HCT116 (cell line): Measurements from ENCODE around the gene HMGXB4. TPM values are rescaled to one million over a fixed set of nuclear protein-coding genes. Genes with fewer than 3 reads are reported as not detected.

Source experiments
- ATAC-seq: fragments of 200-7000 bp; cut with Tn5 transposase; 2 replicates; pipeline ENCODE4 v1.9.1; 2020; ENCODE audit warnings: mild to moderate bottlenecking, moderate library complexity
- BruUV-seq: library from RNA; stranded (reverse); fragments of 400-500 nt; replicated peaks from 2 replicates; lab custom pipeline; 2021; lab: Mats Ljungman, UMichigan
- CTCF ChIA-PET: fragments of 300-600 bp; sonication (Branson Sonifier 250); formaldehyde crosslinking; loops from one replicate; lab custom pipeline; 2021; ENCODE audit warnings: antibody characterized with exemption; lab: Charles Lee
- POLR2A ChIA-PET: fragments of 300-600, 350-600 bp; sonication (Branson Sonifier 250); formaldehyde crosslinking; loops from one replicate; lab custom pipeline; 2021; ENCODE audit warnings: antibody characterized with exemption; lab: Charles Lee
- RAD21 ChIA-PET, 2 experiments: fragments of 300-600 bp; sonication (Branson Sonifier 250); formaldehyde crosslinking; loops; one replicate each; lab custom pipeline; 2023; ENCODE audit warnings: low total read pairs in 2 of 2; ENCODE audit not compliant: uncharacterized antibody in 2 of 2, unreplicated experiment in 2 of 2, low non-redundant PET in 1 of 2; lab: Charles Lee
- DNase-seq: peaks from one replicate; pipeline ENCODE4 v3.0.0-alpha.2; 2010; ENCODE audit warnings: low read depth, low spot score
- H2AFZ ChIP-seq: fragments of 200-600 bp; shearing (Covaris generic), sonication (generic); 2 replicates; pipeline ENCODE4 v1.6.1; 2017; ENCODE audit warnings: low read depth, mixed run types, mixed read lengths, antibody characterized with exemption, low read length; ENCODE audit not compliant: poor library complexity, severe bottlenecking
- H3K27ac ChIP-seq: 2 replicates; pipeline ENCODE4 v1.5.1; 2012; ENCODE audit warnings: low read depth, low read length
- H3K27me3 ChIP-seq: fragments of 200-600 bp; sonication (generic); 2 replicates; pipeline ENCODE4 v1.6.1; 2016; ENCODE audit warnings: mixed run types, low read length, mixed read lengths; ENCODE audit not compliant: insufficient read depth
- H3K36me3 ChIP-seq, 2 experiments: fragments of 200-500 bp in 1 of 2; fragments of 200-600 bp in 1 of 2; sonication (Bioruptor generic) in 1 of 2; sonication (generic) in 1 of 2; 2 replicates each; pipeline versions ENCODE4 v1.5.1 to v1.6.1; 2014 to 2016; ENCODE audit warnings: low read length in 2 of 2, inconsistent platforms in 1 of 2, mixed read lengths in 1 of 2, mixed run types in 1 of 2; ENCODE audit not compliant: insufficient read depth in 2 of 2, control insufficient read depth in 1 of 2
- H3K4me1 ChIP-seq, 2 experiments: fragments of 200-600 bp in 1 of 2; sonication (generic) in 1 of 2; 2 replicates each; pipeline versions ENCODE4 v1.5.1 to v1.6.1; 2012 to 2017; ENCODE audit warnings: low read length in 2 of 2, inconsistent platforms in 1 of 2, mild to moderate bottlenecking in 1 of 2, mixed read lengths in 1 of 2, mixed run types in 1 of 2, moderate library complexity in 1 of 2; ENCODE audit not compliant: insufficient read depth in 2 of 2, control insufficient read depth in 1 of 2
- H3K4me2 ChIP-seq: fragments of 200-600 bp; sonication (generic); 2 replicates; pipeline ENCODE4 v1.6.1; 2017; ENCODE audit warnings: mixed run types, low read length, mixed read lengths
- H3K4me3 ChIP-seq, 2 experiments: fragments of 200-600 bp in 1 of 2; sonication (generic) in 1 of 2; replicated peaks in 1 of 2; 2 replicates each; pipeline ENCODE4 v1.5.1; 2011 to 2016; ENCODE audit warnings: low read length in 2 of 2, control low read depth in 1 of 2, low read depth in 1 of 2, mild to moderate bottlenecking in 1 of 2, mixed read lengths in 1 of 2, mixed run types in 1 of 2
- H3K79me2 ChIP-seq: fragments of 200-600 bp; sonication (generic); 2 replicates; pipeline ENCODE4 v1.6.1; 2017; ENCODE audit warnings: mild to moderate bottlenecking, mixed run types, low read length, moderate library complexity, mixed read lengths; ENCODE audit not compliant: insufficient read depth
- H3K9ac ChIP-seq: fragments of 200-600 bp; sonication (generic); 2 replicates; pipeline ENCODE4 v1.6.1; 2016; ENCODE audit warnings: low read length, mixed read lengths
- H3K9me2 ChIP-seq: fragments of 200-600 bp; sonication (generic), shearing (Covaris generic); 2 replicates; pipeline ENCODE4 v1.6.1; 2017; ENCODE audit warnings: mixed run types, mild to moderate bottlenecking, moderate library complexity; ENCODE audit not compliant: insufficient read depth
- H3K9me3 ChIP-seq, 2 experiments: fragments of 200-500 bp in 1 of 2; fragments of 200-600 bp in 1 of 2; sonication (Bioruptor generic) in 1 of 2; sonication (generic) in 1 of 2; 2 replicates each; pipeline ENCODE4 v1.6.1; 2014 to 2017; ENCODE audit warnings: low read length in 2 of 2, mixed read lengths in 2 of 2, inconsistent platforms in 1 of 2, low read depth in 1 of 2, mild to moderate bottlenecking in 1 of 2, mixed run types in 1 of 2, moderate library complexity in 1 of 2; ENCODE audit not compliant: control insufficient read depth in 1 of 2, insufficient read depth in 1 of 2
- H4K20me1 ChIP-seq: fragments of 200-600 bp; sonication (generic), shearing (Covaris generic); 2 replicates; pipeline ENCODE4 v1.6.1; 2017; ENCODE audit warnings: mixed run types, mild to moderate bottlenecking, moderate library complexity; ENCODE audit not compliant: insufficient read depth
- EGR1 ChIP-seq: IDR thresholded peaks from 2 replicates; pipeline ENCODE4 v1.6.1; 2012; ENCODE audit warnings: low read depth
- POLR2A ChIP-seq: IDR thresholded peaks from 2 replicates; pipeline ENCODE4 v1.7.0; 2011; ENCODE audit warnings: borderline replicate concordance; ENCODE audit not compliant: insufficient read depth, insufficient read length; ENCODE audit errors: extremely low read depth
- SIN3A ChIP-seq: IDR thresholded peaks from 2 replicates; pipeline ENCODE4 v1.6.1; 2012; ENCODE audit warnings: low read depth
- TCF7L2 ChIP-seq: IDR thresholded peaks from 2 replicates; pipeline ENCODE4 v1.7.0; 2011; ENCODE audit warnings: borderline replicate concordance, inconsistent platforms; ENCODE audit not compliant: insufficient read depth, insufficient read length; ENCODE audit errors: extremely low read depth
- YY1 ChIP-seq: IDR thresholded peaks from 2 replicates; pipeline ENCODE4 v1.6.1; 2011; ENCODE audit warnings: low read length, low read depth, moderate library complexity, mild to moderate bottlenecking; ENCODE audit not compliant: insufficient replicate concordance; ENCODE audit errors: extremely low read depth
- ZFX ChIP-seq: fragments of 450-650 bp; IDR thresholded peaks from 2 replicates; pipeline ENCODE4 v1.6.1; 2017
- ZNF274 ChIP-seq: fragments of 200-500 bp; sonication (Bioruptor generic); IDR thresholded peaks from 2 replicates; pipeline ENCODE4 v1.6.1; 2014; ENCODE audit warnings: mild to moderate bottlenecking, low read depth, low read length, inconsistent platforms
- intact Hi-C: fragments of 100-400 bp; cut with micrococcal nuclease; formaldehyde crosslinking; loops from 2 replicates; pipeline ENCODE4 v1.10.0; 2022
- total RNA-seq: library from RNA; stranded (reverse); gene quantifications from one replicate; pipeline ENCODE4 v1.2.1, GENCODE V29; 2021; ENCODE audit not compliant: unreplicated experiment
- TF ChIP-seq, protein P1 (sequence below): IDR thresholded peaks from 2 replicates; pipeline ENCODE4 v1.6.1; 2012

Gene HMGXB4
- total RNA-seq, 1 experiment from 2014 or later = 36.7 TPM

DNA sequence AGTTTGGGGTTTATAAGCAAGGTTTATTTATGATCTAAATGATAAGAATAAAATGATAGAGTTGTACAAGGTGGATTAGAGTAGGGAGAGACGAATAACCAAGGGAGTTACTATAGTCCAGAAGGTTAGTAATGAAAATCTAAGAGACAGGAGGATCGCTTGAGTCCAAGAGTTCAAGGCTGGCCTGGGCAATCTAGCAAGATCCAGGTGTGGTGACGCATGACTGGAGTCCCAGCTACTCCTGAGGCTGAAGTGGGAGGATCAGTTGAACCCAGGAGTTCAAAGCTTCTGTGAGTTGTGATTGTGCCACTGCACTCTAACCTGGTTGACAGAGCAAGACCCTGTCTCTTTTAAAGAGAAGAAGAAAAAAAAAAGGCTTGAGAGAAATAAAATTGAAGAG lies 12.3 kb downstream of the HMGXB4 start:
- ATAC-seq = no peak

DNA sequence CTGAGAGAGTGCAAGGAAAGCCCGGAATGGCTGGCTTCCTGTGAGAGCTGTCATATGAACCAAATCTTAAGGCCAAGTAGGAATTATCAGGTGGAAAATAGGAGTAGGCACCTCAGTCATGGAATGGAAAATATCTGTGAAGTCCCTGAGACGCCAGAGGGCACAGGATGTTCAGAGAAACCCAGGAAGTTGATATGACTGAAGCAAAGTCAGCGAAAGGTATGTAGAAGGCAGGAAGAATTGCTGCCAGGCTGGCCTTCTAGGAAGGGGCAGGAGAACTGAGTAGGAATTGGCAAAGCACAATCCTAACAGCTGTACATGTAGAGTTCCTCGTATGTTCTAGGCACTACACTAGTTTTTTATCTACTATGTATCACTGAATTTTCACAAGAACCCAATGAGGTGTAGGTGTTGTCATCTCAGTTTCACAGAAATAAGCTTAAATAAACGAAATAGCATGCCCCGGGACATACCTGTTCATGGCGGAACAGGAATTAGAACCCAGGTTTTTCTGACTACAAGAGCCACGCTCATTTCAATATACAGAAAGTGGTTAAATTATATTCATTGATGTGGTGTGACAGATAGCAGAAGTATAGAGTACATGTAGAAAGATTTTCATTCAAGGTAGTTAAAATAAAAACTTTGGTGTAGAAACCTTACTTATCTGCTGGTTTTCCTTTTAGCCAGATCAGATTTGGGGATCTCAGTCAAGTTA lies 17.0 kb downstream of the HMGXB4 start:
- Histone ChIP-seq H3K9me2 (no peaks in the 10 kb centered on the region), H3K79me2 (peaks cover 93% of the 10 kb centered on the region), H3K4me1 (peaks cover 0 to 5% of the 10 kb centered on the region in 2 experiments; a peak in 1 of 4 replicates), H3K27me3 (no peaks in the 10 kb centered on the region), H3K36me3 (peaks cover 36 to 46% of the 10 kb centered on the region in 2 experiments; a peak in 3 of 4 replicates)
- no TSS peak for BruUV-seq
- intact Hi-C loops = no loop called here
- ChIA-PET CTCF (no interaction called here), RAD21 (no interaction called here), POLR2A (no interaction called here)
- ATAC-seq (no peak), DNase-seq (no peak)
- no peak for TF ChIP-seq POLR2A
- TF ChIP-seq, all 23 proteins: peak for 0
- Histone ChIP-seq H3K4me3 (no peak overlapping the region), H3K9me3 (no peaks in the 10 kb centered on the region), H3K4me2 (no peak overlapping the region), H4K20me1 (no peaks in the 10 kb centered on the region), H2AFZ (no peak overlapping the region), H3K9ac (no peak overlapping the region), H3K27ac (no peak overlapping the region)

More for the DNA sequence above, 12.3 kb downstream of the HMGXB4 start:
- intact Hi-C loops = no loop called here
- Histone ChIP-seq H3K9me3 (no peaks in the 10 kb centered on the region), H3K4me3 (no peak overlapping the region), H2AFZ (no peak overlapping the region), H4K20me1 (no peaks in the 10 kb centered on the region), H3K4me2 (no peak overlapping the region), H3K9ac (no peak overlapping the region), H3K27ac (no peak overlapping the region), H3K9me2 (no peaks in the 10 kb centered on the region), H3K79me2 (peaks cover 90% of the 10 kb centered on the region), H3K27me3 (no peaks in the 10 kb centered on the region), H3K36me3 (peaks cover 64 to 70% of the 10 kb centered on the region in 2 experiments), H3K4me1 (no peaks in the 10 kb centered on the region)
- TF ChIP-seq ZFX (no peak), YY1 (no peak), ZNF274 (no peak), SIN3A (no peak), TCF7L2 (no peak), EGR1 (no peak)
- TF ChIP-seq, protein P1, sequence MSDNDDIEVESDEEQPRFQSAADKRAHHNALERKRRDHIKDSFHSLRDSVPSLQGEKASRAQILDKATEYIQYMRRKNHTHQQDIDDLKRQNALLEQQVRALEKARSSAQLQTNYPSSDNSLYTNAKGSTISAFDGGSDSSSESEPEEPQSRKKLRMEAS = no peak
- DNase-seq = no peak
- ChIA-PET CTCF (no interaction called here), POLR2A (no interaction called here), RAD21 (no interaction called here)
- BruUV-seq = no TSS peak
